CD4-positive, alpha-beta T cell treated with Interleukin-4 for 1 hour (primary cell): Measurements from ENCODE around the gene SRRD.

Source experiments
- DNase-seq, 2 donors: peaks; one replicate each; pipeline ENCODE4 v3.0.0-alpha.2; 2020 to 2022

Gene SRRD

DNA sequence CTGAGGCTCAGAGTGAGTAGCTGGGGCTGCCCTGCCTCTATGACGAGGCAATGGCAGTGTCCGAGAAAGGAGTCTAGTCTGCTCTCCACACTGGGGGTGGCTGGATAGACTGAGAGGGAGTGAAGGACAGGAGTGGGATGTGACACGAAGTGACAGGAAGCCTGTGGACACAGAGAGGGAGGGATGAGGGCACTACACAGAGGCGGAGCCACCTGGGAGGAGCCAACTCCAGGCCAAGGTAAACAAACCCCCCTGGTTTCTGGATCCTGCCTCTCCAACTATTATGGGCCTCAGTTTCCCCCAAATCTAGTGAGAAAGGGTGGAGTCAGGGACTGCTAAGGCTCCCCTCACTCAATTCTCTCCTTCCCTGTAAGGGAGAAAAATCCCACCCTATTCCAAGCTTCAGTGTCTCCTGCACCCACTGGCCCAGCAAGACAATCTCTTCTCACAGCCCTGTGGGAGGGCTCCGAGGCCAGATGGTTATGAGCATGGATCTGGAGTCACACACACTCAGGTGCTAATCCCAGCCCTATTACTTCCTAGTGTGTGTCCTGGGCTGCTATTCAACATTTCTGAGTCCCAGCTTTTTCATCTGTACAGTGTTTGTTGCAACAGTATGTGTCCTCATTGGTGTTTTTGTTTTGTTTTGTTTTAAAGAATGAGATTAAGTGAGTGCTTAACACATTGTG, 29.7 kb upstream of the SRRD start:
- DNase-seq = no peak

DNA sequence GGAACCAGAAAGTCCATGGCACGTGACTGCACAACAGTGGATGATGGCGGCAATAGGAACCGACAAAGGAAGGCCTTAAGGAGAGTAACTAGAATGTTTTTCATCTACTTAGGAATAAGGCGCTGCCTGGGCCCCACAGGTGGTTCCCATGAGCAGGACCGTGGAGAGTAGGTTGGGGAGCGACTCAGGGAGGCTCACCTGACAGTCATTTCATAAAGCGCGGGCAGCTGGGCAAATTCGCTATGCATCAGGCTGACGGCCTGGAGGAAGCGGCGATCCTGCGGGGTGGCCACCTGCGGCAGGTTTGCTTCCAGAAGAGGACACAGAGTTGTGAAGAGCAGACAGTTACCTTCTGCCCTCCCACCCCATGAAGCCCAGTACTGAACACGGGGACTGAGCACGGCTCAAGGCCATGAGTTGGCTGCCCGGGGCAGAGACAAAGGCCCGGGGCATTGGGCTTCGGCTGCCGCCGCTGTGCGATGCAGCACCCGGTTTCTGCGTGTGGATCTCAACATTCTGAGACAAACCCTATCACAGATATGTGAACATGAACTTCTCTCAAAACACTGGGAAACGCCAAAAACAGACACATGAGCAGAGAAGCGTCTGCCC, 25.9 kb upstream of the SRRD start:
- DNase-seq = no peak

DNA sequence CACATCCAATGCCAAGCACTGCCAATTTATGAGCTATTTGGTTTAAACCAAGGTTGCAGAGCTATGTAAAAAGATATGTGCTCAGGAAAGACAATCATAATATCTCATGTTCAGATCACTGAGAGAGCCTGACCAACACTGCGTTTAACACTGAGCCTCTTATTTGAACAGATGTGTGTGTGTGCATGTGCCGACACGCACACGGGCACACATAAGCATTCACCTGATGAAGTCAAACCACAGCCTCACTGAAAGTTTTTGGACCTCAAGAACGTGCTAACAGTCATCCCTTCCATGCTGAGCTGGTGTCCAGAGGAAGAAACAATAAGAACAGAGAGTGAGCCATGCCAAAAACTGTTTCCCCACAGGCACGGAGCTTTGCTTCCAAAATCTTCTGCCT, 23.5 kb upstream of the SRRD start:
- DNase-seq = no peak

DNA sequence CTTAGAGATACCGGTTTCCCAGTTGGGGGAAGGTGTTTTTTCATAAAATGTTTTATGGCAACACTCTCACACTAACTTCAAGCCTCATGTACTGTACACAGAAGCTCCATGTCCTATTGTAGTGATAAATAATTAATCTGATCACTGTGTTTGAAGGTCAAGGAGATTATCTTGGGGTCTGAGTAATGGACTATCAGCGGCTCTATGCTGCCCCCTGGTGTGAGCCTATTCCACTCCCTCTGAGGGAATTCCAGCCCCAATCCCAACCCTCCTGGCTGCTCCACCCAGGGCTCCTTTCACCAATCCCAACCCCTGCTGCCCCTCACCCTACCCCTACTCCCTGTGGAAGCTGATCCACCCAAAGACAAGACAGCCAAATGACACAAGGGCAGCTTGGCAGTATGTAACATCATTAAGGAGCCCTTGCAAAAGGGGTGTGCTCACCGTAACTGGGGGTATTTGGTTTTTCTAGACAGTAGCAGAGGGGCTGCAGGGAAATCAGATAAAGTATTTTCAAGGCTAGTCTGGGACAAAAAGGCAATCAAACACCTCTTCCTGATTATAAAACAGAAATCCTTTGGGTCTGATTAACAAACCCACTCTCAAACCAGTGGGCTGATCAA, 22.4 kb upstream of the SRRD start:
- peak; percentile 24 to 29 for DNase-seq

DNA sequence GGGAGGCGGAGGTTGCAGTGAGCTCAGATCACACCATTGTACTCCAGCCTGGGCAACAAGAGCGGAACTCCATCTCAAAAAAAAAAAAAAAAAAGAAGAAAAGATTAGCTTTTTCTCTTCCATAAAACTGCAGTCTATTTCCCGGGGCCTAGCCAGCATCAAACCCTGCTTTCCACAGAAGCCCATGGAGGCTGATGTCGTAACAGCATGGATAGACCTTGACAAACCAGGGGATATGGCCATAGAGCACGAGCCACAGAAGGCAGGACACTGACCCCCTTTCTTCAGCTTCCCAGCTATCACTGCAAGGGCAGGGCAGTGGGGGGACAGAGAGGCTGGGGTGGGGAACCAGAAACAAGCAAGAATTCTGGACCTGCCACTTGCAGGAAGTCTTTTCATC, 21.6 kb upstream of the SRRD start:
- no peak for DNase-seq

DNA sequence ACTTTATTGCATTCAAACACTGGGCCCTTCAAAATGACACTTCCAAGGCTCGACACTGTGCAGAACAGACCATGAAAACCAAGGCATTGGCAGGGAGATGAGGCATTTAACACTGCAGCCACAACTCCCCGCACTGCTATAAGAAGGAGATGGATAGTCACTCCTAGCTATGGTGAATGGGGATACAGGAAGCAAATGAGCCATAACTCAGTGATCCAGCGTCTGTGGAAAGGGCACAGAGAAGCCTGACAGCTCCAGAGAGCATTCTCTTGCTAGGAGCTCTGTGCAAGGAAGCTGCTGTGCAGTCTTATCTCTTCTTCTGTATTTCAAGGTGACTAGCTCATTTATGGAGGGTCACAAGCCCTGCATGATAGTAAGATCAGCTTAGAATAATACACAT, 21.0 kb upstream of the SRRD start:
- DNase-seq = no peak

DNA sequence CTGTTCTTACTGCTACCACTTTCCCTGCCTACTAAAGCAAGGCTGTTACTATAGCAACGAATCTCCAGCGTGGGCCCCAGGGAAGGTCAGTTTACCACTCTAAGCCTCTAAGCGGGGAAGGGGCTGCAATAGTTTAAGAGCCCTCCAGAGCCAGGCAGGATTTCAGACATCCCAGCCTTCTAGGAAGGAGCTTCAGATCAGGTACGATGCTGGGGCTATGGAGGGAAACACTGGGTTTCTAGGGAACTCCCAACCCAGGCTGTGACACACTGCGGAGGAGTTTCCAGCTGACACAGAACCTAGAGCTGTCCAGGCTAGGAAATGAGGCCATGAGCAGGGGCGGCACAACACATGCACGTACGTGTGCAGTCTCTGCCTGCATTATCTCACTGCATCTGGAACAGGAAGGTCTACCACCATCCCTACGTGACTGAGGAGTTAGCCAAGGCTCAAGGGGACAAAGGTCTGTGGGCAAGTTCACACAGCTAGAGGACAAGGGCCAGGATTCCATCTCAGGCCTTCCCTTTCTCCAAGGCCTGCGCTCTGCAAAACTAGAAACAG, 20.5 kb upstream of the SRRD start:
- no peak for DNase-seq

DNA sequence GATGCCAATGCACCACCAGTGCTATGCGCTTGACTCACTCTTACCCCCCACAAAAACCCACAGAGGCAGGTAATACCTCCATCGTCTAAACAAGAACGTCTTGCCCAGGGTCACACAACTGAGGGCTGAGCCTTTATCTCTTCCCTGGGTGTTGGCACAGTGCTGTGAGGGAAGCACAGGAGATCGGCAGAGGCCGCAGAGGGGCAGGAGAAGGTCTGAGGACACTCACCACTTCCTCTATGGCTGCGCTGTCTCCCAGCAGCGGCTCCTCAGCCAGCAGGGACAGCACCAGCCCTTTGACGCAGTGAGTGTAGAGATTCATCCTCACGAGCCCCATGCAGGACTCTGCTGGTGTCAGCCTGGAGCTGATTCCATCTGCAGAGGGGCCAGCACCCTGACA, 20.0 kb upstream of the SRRD start:
- DNase-seq = no peak

DNA sequence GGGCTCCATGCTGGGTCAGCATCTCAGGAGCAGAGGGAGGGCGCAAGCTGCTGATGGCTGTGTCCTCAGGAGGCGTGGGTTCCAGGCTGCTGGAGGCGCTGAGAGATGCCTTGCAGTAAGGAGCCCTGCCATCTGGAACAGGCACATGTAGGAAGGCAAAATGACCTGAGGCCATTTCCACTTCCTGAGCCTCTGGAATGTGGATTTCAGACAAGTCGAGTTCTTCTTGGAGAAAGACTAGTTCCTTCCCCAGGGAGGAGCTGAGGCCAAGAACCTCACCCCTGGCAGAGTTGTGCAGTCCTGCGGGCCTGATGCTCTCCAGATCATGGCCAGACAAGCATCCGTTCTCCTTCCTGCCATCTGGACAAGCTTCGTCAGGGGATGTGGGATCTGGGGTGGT, 19.4 kb upstream of the SRRD start:
- DNase-seq = no peak

DNA sequence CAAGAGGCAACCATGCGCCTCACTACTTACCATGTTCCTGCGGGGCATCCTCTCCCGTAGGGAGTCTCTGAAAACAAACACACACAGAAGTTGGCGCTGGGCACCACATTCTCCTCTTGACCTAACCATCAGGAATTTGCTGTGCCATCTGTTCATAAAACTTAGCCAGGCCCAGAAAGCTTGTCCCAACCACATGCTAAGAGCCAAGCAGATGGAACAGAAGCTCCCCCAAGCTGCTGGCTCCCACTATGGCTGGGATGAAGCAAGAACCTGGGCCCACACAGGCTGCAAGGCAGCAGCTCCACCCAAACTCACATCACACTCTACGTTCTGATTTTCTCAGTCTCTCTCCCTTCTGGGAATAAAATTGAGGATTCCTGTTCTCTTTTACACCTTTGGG, 17.5 kb upstream of the SRRD start:
- DNase-seq = no peak

DNA sequence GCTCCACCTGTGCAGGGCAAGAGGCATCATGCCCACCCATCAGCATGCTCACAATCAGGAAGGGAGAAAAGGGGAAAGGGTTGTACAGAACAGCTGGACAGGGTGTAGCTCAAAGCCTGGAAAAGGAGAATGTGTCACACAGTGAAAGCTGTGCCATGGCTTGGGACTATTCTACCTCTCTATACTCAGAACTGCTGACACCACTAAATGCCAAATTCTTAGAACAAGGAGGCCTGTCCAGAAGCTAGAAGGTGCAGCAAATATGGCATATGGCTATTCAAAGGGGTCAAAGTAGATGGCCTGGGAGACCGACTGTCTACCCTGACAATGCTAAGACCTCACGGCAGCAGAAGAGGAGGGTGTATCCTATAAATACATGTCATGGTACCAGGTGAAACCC, 12.9 kb upstream of the SRRD start:
- DNase-seq = no peak

DNA sequence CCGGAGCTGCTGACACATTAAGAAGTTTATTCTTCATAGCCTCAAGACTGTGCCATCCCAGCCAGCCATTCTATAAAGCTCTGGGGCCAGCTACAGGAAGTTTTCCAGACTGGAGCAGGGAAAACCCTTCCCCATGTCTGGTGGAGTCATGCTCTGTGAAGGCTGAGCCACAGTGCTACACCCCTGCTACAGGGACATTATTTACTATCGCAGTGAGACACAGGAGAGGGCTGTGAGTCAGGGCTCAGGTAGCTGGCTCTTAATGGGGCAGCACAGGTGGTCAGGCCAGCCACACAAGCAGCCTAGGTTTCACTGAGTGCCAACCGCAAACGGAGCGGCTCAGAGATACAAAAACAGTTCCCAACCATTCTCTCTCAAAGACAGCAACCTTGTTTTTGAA, 12.2 kb upstream of the SRRD start:
- no peak for DNase-seq

DNA sequence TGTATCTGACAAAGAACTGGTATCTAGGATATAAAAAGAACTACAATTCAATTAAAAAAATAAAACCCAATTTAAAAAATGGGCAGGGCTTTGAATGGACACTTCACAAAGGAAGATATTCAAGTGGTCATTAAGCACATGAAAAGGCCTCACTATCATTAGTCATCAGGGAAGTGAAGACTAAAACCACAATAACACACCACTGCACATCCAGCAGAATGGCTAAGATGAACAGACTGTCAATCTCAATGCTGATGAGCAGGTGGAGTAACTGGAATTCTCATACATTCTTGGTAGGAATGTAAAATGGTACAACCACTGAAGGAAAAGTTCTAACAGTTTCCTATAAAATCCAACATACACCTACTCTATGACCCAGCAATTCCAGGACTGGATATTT, 9.0 kb upstream of the SRRD start:
- no peak for DNase-seq

DNA sequence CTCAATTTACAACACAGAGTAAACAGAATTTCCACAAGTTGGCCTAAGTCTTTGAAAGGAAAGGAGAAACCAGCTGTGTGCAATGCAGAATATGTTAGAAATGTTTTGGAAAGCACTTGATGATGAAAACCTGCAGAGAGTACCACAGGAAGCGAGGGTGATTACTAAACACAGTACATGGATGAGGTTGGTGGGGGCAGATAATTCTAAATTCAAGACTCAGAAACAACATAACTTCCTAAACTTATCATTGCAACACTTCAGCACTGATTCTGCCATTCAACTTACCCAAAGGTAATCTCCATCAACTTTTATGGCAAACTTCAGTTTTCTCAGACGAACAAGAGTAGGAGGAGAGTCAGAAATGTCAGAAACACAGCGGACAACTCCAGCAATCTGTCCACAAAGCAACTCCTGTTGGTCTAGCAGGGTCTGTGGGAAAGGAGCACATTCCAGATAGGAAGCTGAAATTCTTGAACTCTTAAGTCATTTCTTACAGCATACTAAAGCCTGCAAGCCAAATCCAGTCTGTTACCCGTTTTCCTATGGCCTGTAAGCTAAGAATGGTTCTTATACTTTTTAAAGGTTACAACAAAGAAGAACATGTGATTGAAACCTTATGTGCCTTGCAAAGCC, 6.9 kb upstream of the SRRD start:
- no peak for DNase-seq

DNA sequence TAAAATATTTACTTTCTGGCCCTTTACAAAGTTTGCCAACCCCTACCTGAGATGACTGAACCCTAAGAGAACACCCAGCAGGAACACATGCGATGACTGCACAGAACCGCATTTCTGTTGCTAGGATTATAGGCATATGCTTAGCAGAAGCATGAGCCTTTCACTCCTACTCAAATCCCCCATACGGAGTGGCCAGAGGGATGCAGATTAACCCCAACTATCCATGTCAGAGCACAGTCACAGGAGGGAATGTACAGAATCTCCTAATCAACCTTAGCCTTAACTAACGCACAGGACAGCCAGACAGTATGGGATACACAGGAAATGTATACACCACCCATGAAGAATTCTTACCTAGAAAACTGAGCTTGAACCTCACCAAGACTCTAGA, 6.3 kb upstream of the SRRD start:
- no peak for DNase-seq

DNA sequence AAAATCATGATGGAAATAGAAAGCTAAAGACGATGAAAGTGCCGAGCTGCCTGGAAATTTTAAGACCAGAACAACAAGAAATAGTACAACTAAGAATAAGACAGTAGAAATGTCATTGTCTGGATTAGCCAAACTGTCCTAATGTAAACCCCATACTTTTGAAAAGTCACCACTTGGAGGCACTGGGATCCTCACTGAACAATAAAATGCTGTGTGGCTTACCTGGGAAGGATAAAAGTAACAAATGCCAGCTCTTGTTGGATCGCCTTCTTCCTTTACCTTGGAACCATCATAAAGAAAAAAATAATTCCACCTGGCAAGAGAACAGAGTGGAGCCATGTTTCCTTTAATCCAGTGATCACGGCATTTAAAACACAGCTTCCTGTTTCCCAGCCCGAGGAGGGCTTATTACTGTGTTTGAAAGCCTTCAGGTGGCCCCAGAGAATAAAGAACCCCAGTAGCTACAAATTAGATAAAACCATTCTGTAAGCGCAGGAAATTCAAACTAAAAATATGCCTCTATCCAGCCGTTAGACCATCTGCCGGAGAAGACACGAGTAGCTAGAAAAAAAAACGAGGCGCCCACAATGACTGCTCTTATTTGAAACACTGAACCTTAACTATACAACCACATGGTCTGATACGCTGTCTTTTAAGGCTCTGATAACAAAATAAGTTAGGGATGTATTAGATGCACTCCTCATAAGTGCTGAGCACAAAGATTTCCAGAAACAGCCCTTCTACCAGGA, 4.5 kb upstream of the SRRD start:
- no peak for DNase-seq

DNA sequence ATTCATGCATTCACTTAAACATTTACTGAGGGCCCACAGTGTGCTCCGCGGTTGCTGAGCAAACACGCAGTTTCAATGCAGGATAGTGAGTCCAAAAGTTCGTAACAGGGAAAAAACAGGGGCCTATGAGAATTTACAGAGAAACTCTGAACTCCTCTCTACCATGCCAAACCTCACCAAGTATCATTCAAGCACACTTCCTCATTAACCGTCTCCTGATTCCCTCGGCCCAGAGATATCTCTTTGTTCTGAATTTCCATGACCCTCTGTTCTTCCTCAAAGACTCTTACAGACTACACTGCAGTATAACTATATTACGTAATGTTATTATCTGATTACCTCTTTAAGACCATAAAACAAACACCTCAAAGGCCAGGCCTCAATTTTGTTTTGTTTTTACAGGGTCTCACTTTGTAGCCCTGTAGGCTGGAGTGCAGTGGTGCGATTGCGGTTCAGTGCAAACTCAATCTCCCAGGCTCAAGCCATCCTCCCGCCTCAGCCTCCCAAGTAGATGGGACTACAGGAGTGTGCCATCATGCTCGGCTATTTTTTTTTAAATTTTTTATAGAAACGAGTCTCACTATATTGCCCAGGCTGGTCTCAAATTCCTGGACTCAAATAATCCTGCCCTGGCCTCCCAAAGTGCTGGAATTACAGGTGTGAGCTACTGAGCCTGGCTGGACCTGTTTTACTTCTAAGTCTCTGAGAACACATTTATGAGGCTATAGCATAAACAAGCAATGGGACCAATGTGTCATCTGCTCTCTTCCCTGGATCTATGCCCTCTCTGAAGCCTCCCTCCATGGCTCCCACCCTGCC, 3.7 kb upstream of the SRRD start:
- no peak for DNase-seq

DNA sequence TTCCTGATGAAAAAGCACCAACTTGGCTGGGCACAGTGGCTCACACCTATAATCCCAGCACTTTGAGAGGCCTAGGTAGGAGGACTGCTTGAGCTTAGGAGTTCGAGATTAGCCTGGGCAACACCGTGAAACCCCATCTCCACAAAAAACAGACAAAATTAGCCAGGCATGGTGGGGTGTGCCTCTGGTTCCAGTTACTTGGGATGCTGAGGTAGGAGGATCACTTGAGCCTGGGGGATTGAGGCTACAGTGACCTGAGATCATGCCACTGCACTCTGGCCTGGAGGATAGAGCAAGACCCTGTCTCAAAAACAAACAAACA, 3.1 kb upstream of the SRRD start:
- DNase-seq = no peak

DNA sequence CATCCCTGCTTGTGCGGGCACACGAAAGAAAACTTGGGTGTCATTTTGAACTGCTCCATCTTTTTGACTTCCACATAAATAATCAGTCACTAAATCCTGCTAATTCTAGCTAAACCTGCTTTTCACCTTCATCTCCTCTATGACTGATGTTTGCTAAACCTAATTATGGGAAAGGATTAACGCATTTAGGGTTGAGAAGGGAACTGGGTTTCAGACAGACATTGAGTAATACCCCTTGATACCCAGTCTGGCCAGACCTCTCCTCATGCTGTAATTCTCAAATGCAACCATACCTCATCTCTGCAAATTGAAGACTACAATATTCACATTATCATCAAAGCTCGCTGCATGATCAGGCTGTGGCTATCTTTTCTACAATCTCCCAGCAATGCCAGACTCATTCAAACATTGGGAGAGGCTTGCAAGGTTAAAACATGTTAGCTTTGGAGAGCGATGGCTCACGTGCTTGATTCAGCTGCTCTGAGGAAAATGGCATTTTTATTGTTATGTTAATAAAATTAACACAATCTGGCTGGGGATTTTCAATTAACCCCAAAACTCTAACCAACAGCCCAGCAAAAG, 2.5 kb upstream of the SRRD start:
- DNase-seq = no peak

DNA sequence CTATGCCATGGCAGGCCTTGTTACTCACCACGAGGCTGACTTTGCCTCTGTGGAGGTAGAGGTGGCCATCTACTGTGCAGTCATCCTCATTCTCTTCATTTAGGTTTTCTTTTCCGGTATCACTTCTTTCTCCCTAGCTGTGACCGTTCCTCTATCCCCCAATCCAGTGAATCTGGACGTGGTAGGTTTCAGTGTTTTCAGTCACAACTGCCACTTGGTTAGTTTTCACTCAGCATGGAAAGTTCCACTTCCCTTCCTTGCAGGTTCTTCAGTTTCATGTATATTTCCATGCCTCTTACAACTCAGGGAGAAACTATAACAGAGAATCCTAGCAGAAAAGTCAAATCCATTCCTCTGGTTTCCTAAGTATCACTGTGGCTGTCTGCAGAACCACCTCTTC, 2.0 kb upstream of the SRRD start:
- no peak for DNase-seq

DNA sequence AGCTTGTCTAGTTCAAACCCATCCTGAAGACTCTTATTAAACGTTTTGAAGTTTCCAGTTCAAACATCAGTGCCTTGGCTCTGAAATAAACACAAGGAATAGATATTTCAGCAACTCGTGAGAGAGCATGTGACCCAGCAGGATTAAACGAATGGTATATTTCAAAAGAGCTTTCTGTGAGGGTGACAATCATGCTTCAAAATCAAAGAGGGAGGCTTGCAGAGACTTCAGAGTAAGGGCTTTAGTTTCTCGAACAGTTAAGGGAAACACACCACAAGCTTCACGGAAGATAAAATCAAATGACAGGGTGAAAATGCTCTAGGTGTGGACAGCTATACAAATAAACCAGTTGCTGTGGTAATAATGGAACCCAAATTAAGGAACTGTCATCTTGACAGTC, 1.5 kb upstream of the SRRD start:
- no peak for DNase-seq

DNA sequence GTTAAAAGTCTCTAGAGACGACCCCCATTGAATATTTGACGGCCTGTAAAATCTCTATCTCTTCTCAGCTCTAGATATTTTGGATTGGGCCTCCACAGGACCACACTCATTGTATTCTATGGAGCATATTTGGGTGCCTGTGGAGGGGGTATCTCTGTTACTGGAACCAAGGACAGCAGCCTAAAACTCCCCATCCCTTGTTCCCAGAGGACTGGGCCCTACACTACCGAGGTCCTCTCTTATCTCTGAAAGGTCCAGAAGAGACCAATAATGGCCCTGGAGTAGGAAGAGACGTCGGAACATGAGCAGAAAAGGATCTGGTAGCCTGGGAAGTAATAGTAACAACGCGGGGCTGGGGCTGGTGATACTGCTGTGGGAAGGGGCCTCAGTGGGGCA, 636 bp upstream of the SRRD start:
- DNase-seq = no peak
